ENCODE measurements around the gene ADAMTS6. TPM values are rescaled to one million over a fixed set of nuclear protein-coding genes. Genes with fewer than 3 reads are reported as not detected.

Gene ADAMTS6
- total RNA-seq (2013) = 0.50 TPM
- polyA plus RNA-seq (under 1 TPM in 1 of 3 donors, not detected in 2; 0.01 TPM), polyA minus RNA-seq (0.28 and 0.64 TPM in 2 replicates), total RNA-seq (0.29 to 4.0 (median 0.46) reads per million in 11 experiments)

- peak within 1 kb of the TSS; percentile 65 to 99 (median 90) for H3K4me3 ChIP-seq (replicated peaks in 1 of 3; ENCODE audit: low read depth in 2 of 3, low read length in 3 of 3)
- Mint-ChIP-seq H3K27ac (peak within 1 kb of the TSS in 6 of 7 donors; percentile 38 to 85 (median 64)), H3K4me3 (peak within 1 kb of the TSS in 1 of 2 donors; percentile 95), H3K36me3 (no peaks in the 10 kb centered on the region), H3K27me3 (ENCODE audit: low read depth in 3 of 3) (peaks cover 2 to 9% (median 8%) of the 10 kb centered on the region in 3 donors), H3K9me3 (peaks cover 0 to 3% (median 0%) of the 10 kb centered on the region in 7 donors), H3K4me1 (peaks cover 7% of the 10 kb centered on the region)
- no peaks in the 10 kb centered on the region for H3K79me2 ChIP-seq (ENCODE audit: insufficient read depth, low read length)
- H3K27ac ChIP-seq (ENCODE audit: low read depth in 1 of 2, low read length in 2 of 2) = peak within 1 kb of the TSS in 1 of 2 donors; percentile 67
- H3K4me2 ChIP-seq (replicated peaks; ENCODE audit: extremely low read depth, low read length, poor library complexity, severe bottlenecking) = peak within 1 kb of the TSS; percentile 94
- H3K36me3 ChIP-seq (replicated peaks in 1 of 2; ENCODE audit: control insufficient read depth in 1 of 2, insufficient read depth in 2 of 2, low read length in 2 of 2) = no peaks in the 10 kb centered on the region
- H3K9ac ChIP-seq (ENCODE audit: insufficient read depth, low read length, poor library complexity, severe bottlenecking) = peak within 1 kb of the TSS; percentile 54
- no peak for TF ChIP-seq CTCF (IDR thresholded peaks at IDR 0.05)
- H3K4me1 ChIP-seq (ENCODE audit: control insufficient read depth in 1 of 2, insufficient read depth in 2 of 2, low read length in 2 of 2) = peaks cover 20 to 29% of the 10 kb centered on the region in 2 donors
- 0% methylated on average over 1 of the region's 12 CpGs for WGBS (ENCODE audit: insufficient coverage)
- intact Hi-C loops (cut with micrococcal nuclease) = loop anchor here (5.0 to 10.0 kb wide), 3 partner anchors 377 to 669 kb away; no protein-coding TSS in a partner anchor
- H2AFZ ChIP-seq (ENCODE audit: insufficient read depth, low read depth, low read length, poor library complexity, severe bottlenecking) = peak within 1 kb of the TSS; percentile 81
- DNase-seq = peak; percentile 19 to 60 (median 33)
- H4K20me1 ChIP-seq (ENCODE audit: insufficient read depth, low read length) = no peaks in the 10 kb centered on the region
- H3K9me3 ChIP-seq (replicated peaks in 1 of 2; ENCODE audit: control insufficient read depth in 1 of 2, insufficient read depth in 1 of 2, low read length in 2 of 2) = no peaks in the 10 kb centered on the region
- H3K27me3 ChIP-seq (ENCODE audit: control insufficient read depth in 2 of 2, insufficient read depth in 2 of 2, low read length in 2 of 2) = peaks cover 0 to 3% of the 10 kb centered on the region in 2 donors
Observed at GRCh38 chr5:65481635-65482295, at the start of gene ADAMTS6. Gene ADAMTS6, minus strand, starts transcription at chr5:65481920. Its CDS starts 8,247 bp downstream, at chr5:65473673.

- Mint-ChIP-seq H3K27me3 (ENCODE audit: low read depth in 3 of 3) (no peaks in the 10 kb centered on the region), H3K36me3 (peaks cover 17 to 43% of the 10 kb centered on the region in 2 donors), H3K27ac (peak overlapping the region in 3 of 7 donors; percentile 25 to 58 (median 51)), H3K9me3 (no peaks in the 10 kb centered on the region), H3K4me1 (no peaks in the 10 kb centered on the region), H3K4me3 (no peak overlapping the region)
- Histone ChIP-seq H3K9me3 (replicated peaks in 1 of 2; ENCODE audit: control insufficient read depth in 1 of 2, insufficient read depth in 1 of 2, low read length in 2 of 2) (no peaks in the 10 kb centered on the region), H3K9ac (ENCODE audit: insufficient read depth, low read length, poor library complexity, severe bottlenecking) (no peak overlapping the region), H3K36me3 (replicated peaks in 1 of 2; ENCODE audit: control insufficient read depth in 1 of 2, insufficient read depth in 2 of 2, low read length in 2 of 2) (no peaks in the 10 kb centered on the region), H3K79me2 (ENCODE audit: insufficient read depth, low read length) (no peaks in the 10 kb centered on the region), H3K4me3 (replicated peaks in 1 of 3; ENCODE audit: low read depth in 2 of 3, low read length in 3 of 3) (no peak overlapping the region), H3K27ac (ENCODE audit: low read depth in 1 of 2, low read length in 2 of 2) (no peak overlapping the region), H4K20me1 (ENCODE audit: insufficient read depth, low read length) (no peaks in the 10 kb centered on the region), H3K27me3 (ENCODE audit: control insufficient read depth in 2 of 2, insufficient read depth in 2 of 2, low read length in 2 of 2) (no peaks in the 10 kb centered on the region), H3K4me1 (ENCODE audit: control insufficient read depth in 1 of 2, insufficient read depth in 2 of 2, low read length in 2 of 2) (no peaks in the 10 kb centered on the region), H2AFZ (ENCODE audit: insufficient read depth, low read depth, low read length, poor library complexity, severe bottlenecking) (no peak overlapping the region), H3K4me2 (replicated peaks; ENCODE audit: extremely low read depth, low read length, poor library complexity, severe bottlenecking) (no peak overlapping the region)
- intact Hi-C loops (cut with micrococcal nuclease) = no loop called here
- no CpG with 5 or more reads among the region's 1 CpG for WGBS (ENCODE audit: insufficient coverage)
- TF ChIP-seq CTCF (IDR thresholded peaks at IDR 0.05) = no peak
- no peak for DNase-seq
Observed at GRCh38 chr5:65530904-65531303, 49.2 kb upstream of the ADAMTS6 start.

All from CD14-positive monocyte (primary cell).